PC-3 (cell line): ENCODE data around the gene ANO4. TPM values are rescaled to one million over a fixed set of nuclear protein-coding genes. Genes with fewer than 3 reads are reported as not detected.
"Not testable (repeated sequence)": the region's sequence is repeated elsewhere in the genome, so short reads cannot be mapped to it uniquely, and the experiment has no call there.

ENCODE experiments used
- ATAC-seq: fragments of 200-7000 bp; cut with Tn5 transposase; 2 replicates; pipeline ENCODE4 v1.9.1; 2020; ENCODE audit warnings: mild to moderate bottlenecking, moderate library complexity
- BruUV-seq: library from RNA; stranded (reverse); fragments of 400-500 nt; replicated peaks from 2 replicates; lab custom pipeline; 2021; lab: Mats Ljungman, UMichigan
- CTCF ChIA-PET: fragments of 300-600 bp; sonication (Branson Sonifier 250); formaldehyde crosslinking; loops from one replicate; lab custom pipeline; 2022; ENCODE audit warnings: antibody characterized with exemption; lab: Charles Lee
- POLR2A ChIA-PET: fragments of 300-600 bp; sonication (Branson Sonifier 250); formaldehyde crosslinking; loops from one replicate; lab custom pipeline; 2022; ENCODE audit warnings: antibody characterized with exemption; ENCODE audit not compliant: unreplicated experiment; lab: Charles Lee
- DNase-seq: peaks from one replicate; pipeline ENCODE4 v3.0.0-alpha.2; 2015
- H2AFZ ChIP-seq: fragments of 300-600 bp; sonication (generic); 2 replicates; pipeline ENCODE4 v1.6.0; 2016; ENCODE audit warnings: antibody characterized with exemption, low read length
- H3F3A ChIP-seq: fragments of 300-600 bp; sonication (generic); one replicate; pipeline ENCODE4 v1.6.0; 2017; ENCODE audit warnings: antibody characterized with exemption, low read length, control low read depth, mild to moderate bottlenecking; ENCODE audit not compliant: unreplicated experiment
- H3K27ac ChIP-seq: fragments of 300-600 bp; sonication (generic); 2 replicates; pipeline ENCODE4 v1.5.1; 2016; ENCODE audit warnings: mild to moderate bottlenecking, low read length
- H3K27me3 ChIP-seq: fragments of 300-600 bp; sonication (generic); 2 replicates; pipeline ENCODE4 v1.6.1; 2016; ENCODE audit warnings: low read length, mixed read lengths
- H3K36me3 ChIP-seq: fragments of 300-600 bp; sonication (generic); 2 replicates; pipeline ENCODE4 v1.6.1; 2016; ENCODE audit warnings: low read depth, mixed run types, low read length, mixed read lengths
- H3K4me1 ChIP-seq: fragments of 300-600 bp; sonication (generic); 2 replicates; pipeline ENCODE4 v1.5.1; 2016; ENCODE audit warnings: low read length; ENCODE audit not compliant: insufficient read depth
- H3K4me2 ChIP-seq: fragments of 300-600 bp; sonication (generic); 2 replicates; pipeline ENCODE4 v1.6.0; 2016; ENCODE audit warnings: low read length
- H3K4me3 ChIP-seq: fragments of 300-600 bp; sonication (generic); 2 replicates; pipeline ENCODE4 v1.5.1; 2016; ENCODE audit warnings: mild to moderate bottlenecking, low read length, mixed read lengths
- H3K79me2 ChIP-seq: fragments of 300-600 bp; sonication (generic); 2 replicates; pipeline ENCODE4 v1.6.1; 2017; ENCODE audit warnings: low read length, mixed read lengths
- H3K9ac ChIP-seq: fragments of 300-600 bp; sonication (generic); 2 replicates; pipeline ENCODE4 v1.6.0; 2016; ENCODE audit warnings: mild to moderate bottlenecking, low read length
- H3K9me2 ChIP-seq: fragments of 300-600 bp; sonication (generic); replicated peaks from 2 replicates; pipeline ENCODE4 v1.6.1; 2016; ENCODE audit warnings: mixed run types, low read length, mixed read lengths
- H3K9me3 ChIP-seq: fragments of 300-600 bp; sonication (generic); 2 replicates; pipeline ENCODE4 v1.6.1; 2016; ENCODE audit warnings: low read length, mixed read lengths
- H4K20me1 ChIP-seq: fragments of 300-600 bp; sonication (generic); 2 replicates; pipeline ENCODE4 v1.6.1; 2016; ENCODE audit warnings: low read length, mixed read lengths
- CTCF ChIP-seq: fragments of 300-600 bp; sonication (generic); conservative IDR thresholded peaks from 2 replicates; pipeline ENCODE4 v1.5.1; 2017; ENCODE audit warnings: antibody characterized with exemption, low read depth, mild to moderate bottlenecking, low read length
- EZH2 ChIP-seq: fragments of 300-600 bp; sonication (generic); IDR thresholded peaks from one replicate; pipeline ENCODE4 v1.6.1; 2017; ENCODE audit warnings: antibody characterized with exemption, mild to moderate bottlenecking, low read length; ENCODE audit not compliant: unreplicated experiment
- EZH2phosphoT487 ChIP-seq: fragments of 300-600 bp; sonication (generic); IDR thresholded peaks from 2 replicates; pipeline ENCODE4 v1.6.1; 2018; ENCODE audit warnings: mild to moderate bottlenecking, antibody characterized with exemption, low read length, borderline replicate concordance
- intact Hi-C: fragments of 100-400 bp; cut with micrococcal nuclease; formaldehyde crosslinking; loops from 2 replicates; pipeline ENCODE4 v1.9.0; 2023
- total RNA-seq: library from RNA; depleted of rRNA; stranded (reverse); fragments of >200 nt; gene quantifications from 2 replicates; pipeline ENCODE4 v1.2.3, GENCODE V29; 2014

ANO4 gene
- total RNA-seq, 1 experiment from 2014 or later = not detected

- DNase-seq = no peak
- H3F3A ChIP-seq = no peaks in the 10 kb centered on the region
- no peaks in the 10 kb centered on the region for H3K4me1 ChIP-seq
- no peaks in the 10 kb centered on the region for H4K20me1 ChIP-seq
- no peaks in the 10 kb centered on the region for H3K79me2 ChIP-seq
- H3K36me3 ChIP-seq = no peaks in the 10 kb centered on the region
- no peak for TF ChIP-seq EZH2
- TF ChIP-seq CTCF = no peak
- H3K9ac ChIP-seq = no peak overlapping the region
- intact Hi-C loops = no loop called here
- ATAC-seq = no peak
- H3K9me3 ChIP-seq = 0 out of 2 replicates have a peak, but pooled peaks cover 8% of the 10 kb centered on the region
- POLR2A ChIA-PET = no interaction called here
- CTCF ChIA-PET = no interaction called here
- H3K4me3 ChIP-seq = no peak overlapping the region
- peaks cover 22% of the 10 kb centered on the region; the same call in 1 of the 2 replicates for H3K27me3 ChIP-seq
- H2AFZ ChIP-seq = no peak overlapping the region
- H3K9me2 ChIP-seq = no peaks in the 10 kb centered on the region
- no TSS peak for BruUV-seq
- H3K4me2 ChIP-seq = no peak overlapping the region
- H3K27ac ChIP-seq = no peak overlapping the region
Observed at GRCh38 chr12:101117842-101118241, 323.3 kb downstream of the ANO4 start.

- Histone ChIP-seq H3K4me2 (no peak overlapping the region), H3K27ac (no peak overlapping the region), H3K27me3 (no peaks in the 10 kb centered on the region), H3K79me2 (no peaks in the 10 kb centered on the region), H3K4me1 (no peaks in the 10 kb centered on the region), H4K20me1 (no peaks in the 10 kb centered on the region), H3K9ac (no peak overlapping the region), H3K9me2 (no peaks in the 10 kb centered on the region), H3K9me3 (no peaks in the 10 kb centered on the region), H2AFZ (no peak overlapping the region), H3K36me3 (no peaks in the 10 kb centered on the region), H3F3A (no peaks in the 10 kb centered on the region), H3K4me3 (no peak overlapping the region)
- ATAC-seq = no peak
- ChIA-PET POLR2A (no interaction called here), CTCF (no interaction called here)
- DNase-seq = no peak
- intact Hi-C loops = no loop called here
- BruUV-seq = no TSS peak
- TF ChIP-seq CTCF = no peak
- no peak for TF ChIP-seq EZH2
- no peak for TF ChIP-seq EZH2phosphoT487
Observed at GRCh38 chr12:101127521-101128219, 333.1 kb downstream of the ANO4 start.

- H3K9me2 ChIP-seq, H3K4me1 ChIP-seq, H3K4me2 ChIP-seq, H3F3A ChIP-seq, H3K36me3 ChIP-seq, H3K4me3 ChIP-seq, H3K9ac ChIP-seq, ATAC-seq, BruUV-seq, H3K27ac ChIP-seq, H3K79me2 ChIP-seq, H4K20me1 ChIP-seq, H3K9me3 ChIP-seq, intact Hi-C loops, H3K27me3 ChIP-seq, DNase-seq, POLR2A ChIA-PET, CTCF ChIA-PET, H2AFZ ChIP-seq: not testable (repeated sequence)
Observed at GRCh38 chr12:101145777-101146431, 351.3 kb downstream of the ANO4 start.
